ENCODE measurements around the gene CYBC1.

The CYBC1 gene

DNA sequence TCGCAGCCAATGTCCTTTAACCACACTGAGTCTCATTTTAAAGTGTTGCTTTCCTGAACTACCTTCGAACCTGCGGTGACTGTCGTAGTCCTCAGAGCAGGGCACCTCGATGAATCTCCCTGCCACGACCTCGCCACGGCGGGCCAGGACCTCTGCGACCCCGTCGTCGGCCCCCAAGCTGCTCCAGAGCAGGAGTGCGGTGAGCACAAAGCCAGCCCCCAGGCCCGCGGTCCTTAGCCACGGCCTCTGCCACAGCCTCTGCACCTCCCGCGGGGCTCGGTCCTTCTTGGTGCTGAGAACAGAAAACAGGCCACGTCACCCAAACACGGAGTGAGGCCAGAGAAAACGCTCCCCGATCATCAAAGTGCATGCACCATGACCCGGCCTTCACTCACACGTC lies 35.2 kb downstream of the CYBC1 start:
- no peak overlapping the region for H3K27ac ChIP-seq
- no peak for TF ChIP-seq CTCF (conservative IDR thresholded peaks at IDR 0.05)

DNA sequence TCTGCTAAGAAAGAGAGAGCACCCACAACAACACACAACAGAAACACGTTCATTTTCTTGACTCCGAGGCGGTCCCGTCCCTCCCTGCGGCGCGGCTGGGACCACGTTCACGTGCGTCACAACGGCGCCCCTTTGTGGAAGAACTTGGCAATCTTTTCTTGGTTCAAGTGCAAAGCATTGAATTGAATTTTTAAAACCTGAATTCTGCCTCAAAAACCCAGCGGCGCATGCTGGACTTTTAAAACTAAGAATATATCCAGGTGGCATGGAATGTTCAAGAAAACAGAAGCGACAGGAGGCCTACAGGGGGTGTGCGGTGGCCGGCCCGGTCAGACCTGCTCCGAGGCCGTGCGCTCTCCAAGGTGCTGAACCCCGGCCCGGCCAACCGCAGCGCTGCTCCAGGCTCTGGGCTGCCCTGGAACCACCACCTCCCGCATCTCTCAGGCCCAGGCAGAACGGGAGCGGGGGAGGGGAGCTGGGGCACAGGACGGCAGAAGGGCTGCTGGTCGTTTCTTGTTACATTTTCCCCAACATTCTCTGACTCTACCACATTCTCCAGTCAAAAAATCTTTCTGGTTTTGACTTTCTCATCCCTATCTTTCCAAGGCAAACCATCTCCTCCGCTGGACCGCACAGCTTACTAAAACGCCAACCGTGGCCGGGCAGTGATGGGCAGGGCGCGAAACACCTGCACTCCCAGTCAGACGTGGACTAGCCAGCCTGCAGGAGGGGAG lies 35.8 kb downstream of the CYBC1 start:
- H3K27ac ChIP-seq, result no peak overlapping the region
- TF ChIP-seq CTCF (conservative IDR thresholded peaks at IDR 0.05), result peak; percentile 60

DNA sequence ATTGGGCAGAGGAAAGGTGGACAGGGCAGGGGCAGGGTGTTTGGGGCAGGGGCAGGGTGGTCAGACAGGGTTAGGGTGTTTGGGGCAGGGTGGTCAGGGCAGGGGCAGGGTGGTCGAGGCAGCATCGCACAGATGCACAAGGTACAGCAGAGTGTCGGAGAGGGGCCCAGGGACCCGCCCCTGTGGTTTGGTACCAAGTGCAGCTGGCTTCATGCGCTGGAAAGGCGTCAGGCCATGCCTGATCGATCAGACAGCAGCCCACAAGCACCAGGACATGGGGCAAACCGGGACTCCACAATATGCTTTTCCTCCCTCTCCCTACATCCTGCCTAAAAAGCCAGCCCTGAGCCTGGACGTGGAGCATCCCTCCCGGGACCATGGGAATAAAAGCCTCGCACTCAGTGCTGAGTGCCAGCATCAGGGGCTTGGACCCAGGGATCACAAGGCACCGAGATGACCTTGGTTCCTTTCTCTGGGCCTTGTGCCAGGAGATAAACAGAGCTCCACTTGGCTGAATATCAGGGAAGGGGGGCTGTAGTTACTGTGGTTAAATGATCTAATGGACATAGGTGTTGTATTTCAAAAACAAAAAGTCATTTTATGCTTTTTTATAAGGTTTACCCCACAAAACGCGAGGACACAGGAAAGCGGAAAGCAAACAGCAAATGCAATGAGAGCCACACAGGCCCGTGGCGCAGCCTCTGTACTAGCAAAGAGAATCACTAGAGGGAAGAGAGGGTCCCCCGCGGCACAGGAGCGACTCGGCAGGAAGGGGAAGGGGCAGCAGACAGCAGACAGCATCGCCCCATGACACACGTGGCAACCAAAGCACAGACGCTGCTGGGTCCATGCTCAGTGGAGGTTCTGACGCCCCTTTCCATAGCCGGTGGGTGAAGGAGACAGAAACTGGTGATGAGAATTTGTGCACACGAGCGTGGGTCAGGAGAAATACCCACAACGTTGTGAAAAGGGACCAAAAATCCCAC lies 37.7 kb downstream of the CYBC1 start:
- TF ChIP-seq CTCF (conservative IDR thresholded peaks at IDR 0.05), result no peak
- peak overlapping the region; percentile 72 for H3K27ac ChIP-seq

DNA sequence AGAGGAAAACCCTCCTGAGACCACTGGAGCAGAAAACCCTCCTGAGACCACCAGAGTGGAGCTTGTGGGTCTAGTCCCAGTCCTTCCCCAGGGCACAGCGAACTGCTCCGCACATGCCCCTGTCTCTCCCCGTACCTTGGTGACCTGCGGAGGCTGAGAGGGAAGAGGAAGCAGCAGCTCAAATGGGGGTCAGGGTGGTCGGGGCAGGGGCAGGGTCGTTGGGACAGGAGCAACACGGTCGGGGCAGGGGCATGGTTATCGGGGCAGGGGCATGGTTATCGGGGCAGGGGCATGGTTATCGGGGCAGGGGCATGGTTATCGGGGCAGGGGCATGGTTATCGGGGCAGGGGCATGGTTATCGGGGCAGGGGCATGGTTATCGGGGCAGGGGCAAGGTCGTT lies 38.5 kb downstream of the CYBC1 start:
- peak overlapping the region; percentile 72; the same call in 1 of the 2 replicates for H3K27ac ChIP-seq

GRCh38 chr17:82411396-82412053 lies 39.0 kb downstream of the CYBC1 start:
- TF ChIP-seq CTCF (conservative IDR thresholded peaks at IDR 0.05), result no peak
- no peak overlapping the region for H3K27ac ChIP-seq

- no peak for TF ChIP-seq CTCF (conservative IDR thresholded peaks at IDR 0.05)
- no peak overlapping the region for H3K27ac ChIP-seq
Measured at GRCh38 chr17:82410014-82410716, 40.4 kb downstream of the CYBC1 start.

DNA sequence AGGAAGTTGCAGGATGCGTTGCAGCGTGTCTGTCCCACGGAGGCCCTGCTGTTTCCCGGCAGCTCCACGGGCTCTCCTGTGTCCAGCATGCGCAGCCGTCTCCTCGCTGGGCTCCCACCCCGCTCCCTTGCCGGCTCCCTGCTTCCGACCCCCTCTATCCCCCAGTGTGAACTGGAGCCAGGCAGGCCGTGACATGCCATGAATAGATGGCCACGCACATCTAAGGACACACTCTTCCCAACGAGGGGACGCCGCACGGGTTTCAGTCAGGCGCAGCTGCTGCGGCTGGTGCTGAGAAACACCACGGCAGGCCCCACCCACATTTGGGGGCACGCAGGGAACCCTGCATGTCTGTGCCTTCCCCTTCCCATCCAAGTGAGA lies 41.6 kb downstream of the CYBC1 start:
- no peak overlapping the region for H3K27ac ChIP-seq
- TF ChIP-seq CTCF (conservative IDR thresholded peaks at IDR 0.05), result no peak
